IPS-20b (cell line): ENCODE measurements around the gene DLG1.

Experiments used
- H3K27ac ChIP-seq: one replicate; pipeline ENCODE4 v1.5.1; 2013; ENCODE audit warnings: low read length
- H3K27me3 ChIP-seq: 2 replicates; pipeline ENCODE4 v1.6.1; 2013; ENCODE audit warnings: mild to moderate bottlenecking, low read length, inconsistent platforms; ENCODE audit not compliant: insufficient read depth
- H3K36me3 ChIP-seq: 2 replicates; pipeline ENCODE4 v1.6.1; 2013; ENCODE audit warnings: low read depth, mild to moderate bottlenecking, inconsistent platforms, low read length, moderate library complexity; ENCODE audit not compliant: insufficient read depth
- H3K4me1 ChIP-seq: 2 replicates; pipeline ENCODE4 v1.6.1; 2013; ENCODE audit warnings: mild to moderate bottlenecking, control low read depth, inconsistent platforms, low read length, moderate library complexity; ENCODE audit not compliant: insufficient read depth
- H3K4me3 ChIP-seq: 2 replicates; pipeline ENCODE4 v1.5.1; 2013; ENCODE audit warnings: mild to moderate bottlenecking, low read length, inconsistent platforms
- H3K9ac ChIP-seq: 2 replicates; pipeline ENCODE4 v1.6.1; 2013; ENCODE audit warnings: low read depth, mild to moderate bottlenecking, inconsistent platforms, low read length, moderate library complexity
- H3K9me3 ChIP-seq: 2 replicates; pipeline ENCODE4 v1.6.1; 2013; ENCODE audit warnings: mild to moderate bottlenecking, low read depth, low read length, inconsistent platforms; ENCODE audit not compliant: insufficient read depth

Gene DLG1

DNA sequence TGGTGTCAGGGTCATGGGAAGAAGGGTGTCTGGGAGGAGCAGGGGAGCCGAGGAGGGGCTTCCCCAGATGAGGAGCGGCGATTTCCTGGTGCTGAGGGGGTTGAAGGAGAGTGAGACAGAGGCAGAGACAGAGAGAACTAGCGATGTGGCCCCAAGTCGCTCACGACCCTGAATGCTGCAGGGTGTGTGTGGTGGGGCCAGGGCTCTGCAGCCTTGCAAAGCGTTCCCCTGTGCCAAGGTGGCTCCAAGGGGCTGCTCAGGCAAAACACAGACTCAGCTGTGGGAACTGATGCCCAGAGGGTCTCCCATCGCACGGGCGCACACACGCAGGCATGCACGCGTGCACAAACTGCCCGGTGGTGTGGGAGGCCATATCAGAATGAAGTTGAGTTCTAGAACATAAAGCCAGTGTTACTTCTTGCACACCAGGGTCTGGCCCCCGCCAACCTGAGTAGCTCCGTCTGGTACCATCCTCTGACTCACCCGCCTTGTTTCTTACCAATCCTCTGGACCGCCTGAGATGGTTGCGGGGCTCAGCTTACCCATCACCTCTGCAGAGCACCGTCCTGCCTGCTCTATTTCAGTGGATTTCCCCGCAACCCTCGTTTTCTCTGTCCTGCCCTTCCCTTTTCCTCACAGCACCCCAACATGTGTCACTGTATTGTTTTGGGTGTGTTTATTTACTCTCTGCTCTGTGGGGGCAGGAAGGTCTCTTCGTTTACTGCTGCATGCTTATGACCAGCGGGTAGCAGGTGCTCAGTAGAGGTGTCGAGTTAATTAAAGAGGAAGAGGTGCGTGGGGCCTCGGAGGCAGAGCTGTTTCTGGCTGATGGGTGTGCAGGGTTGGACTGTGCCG lies 273.3 kb downstream of the DLG1 start:
- Histone ChIP-seq H3K4me1 (peaks cover 5% of the 10 kb centered on the region; the same call in 1 of the 2 replicates), H3K9me3 (no peaks in the 10 kb centered on the region), H3K4me3 (no peak overlapping the region), H3K27ac (no peak overlapping the region), H3K27me3 (peaks cover 22% of the 10 kb centered on the region), H3K36me3 (no peaks in the 10 kb centered on the region), H3K9ac (no peak overlapping the region)

DNA sequence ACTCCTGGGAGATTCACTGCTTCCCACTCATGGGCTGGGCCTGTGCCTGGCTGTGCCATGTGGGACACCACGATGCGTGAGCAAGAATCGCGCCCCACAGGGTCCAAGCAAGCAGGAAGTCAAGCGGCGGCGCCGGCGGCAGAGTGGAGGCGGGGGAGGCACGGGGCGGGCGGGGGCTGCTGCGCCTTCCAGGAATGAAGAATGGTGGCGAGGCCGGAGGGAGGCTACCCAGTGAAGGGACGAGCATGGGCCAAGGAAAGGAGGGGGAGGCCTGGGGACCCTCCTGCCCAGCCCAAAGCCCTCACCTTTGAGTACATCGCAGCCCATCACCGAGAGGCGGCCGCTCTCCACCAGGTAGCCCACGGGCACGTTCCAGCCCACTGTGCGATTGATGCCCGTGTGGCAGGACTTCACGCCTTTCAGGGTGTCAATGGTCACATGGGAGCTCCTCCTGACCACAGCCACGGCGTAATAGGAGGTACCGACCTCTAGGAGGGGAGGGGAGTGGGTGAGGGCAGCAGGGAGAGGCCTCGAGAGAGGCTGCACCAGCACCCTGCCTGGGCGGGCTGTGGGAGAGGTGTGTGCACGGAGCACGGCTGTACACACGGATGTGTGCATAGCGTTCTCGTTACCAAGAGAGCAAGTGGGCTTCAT lies 274.3 kb downstream of the DLG1 start:
- Histone ChIP-seq H3K4me3 (no peak overlapping the region), H3K9ac (no peak overlapping the region), H3K4me1 (peaks cover 5% of the 10 kb centered on the region; the same call in 1 of the 2 replicates), H3K36me3 (no peaks in the 10 kb centered on the region), H3K27ac (no peak overlapping the region), H3K9me3 (no peaks in the 10 kb centered on the region), H3K27me3 (peaks cover 13% of the 10 kb centered on the region)

DNA sequence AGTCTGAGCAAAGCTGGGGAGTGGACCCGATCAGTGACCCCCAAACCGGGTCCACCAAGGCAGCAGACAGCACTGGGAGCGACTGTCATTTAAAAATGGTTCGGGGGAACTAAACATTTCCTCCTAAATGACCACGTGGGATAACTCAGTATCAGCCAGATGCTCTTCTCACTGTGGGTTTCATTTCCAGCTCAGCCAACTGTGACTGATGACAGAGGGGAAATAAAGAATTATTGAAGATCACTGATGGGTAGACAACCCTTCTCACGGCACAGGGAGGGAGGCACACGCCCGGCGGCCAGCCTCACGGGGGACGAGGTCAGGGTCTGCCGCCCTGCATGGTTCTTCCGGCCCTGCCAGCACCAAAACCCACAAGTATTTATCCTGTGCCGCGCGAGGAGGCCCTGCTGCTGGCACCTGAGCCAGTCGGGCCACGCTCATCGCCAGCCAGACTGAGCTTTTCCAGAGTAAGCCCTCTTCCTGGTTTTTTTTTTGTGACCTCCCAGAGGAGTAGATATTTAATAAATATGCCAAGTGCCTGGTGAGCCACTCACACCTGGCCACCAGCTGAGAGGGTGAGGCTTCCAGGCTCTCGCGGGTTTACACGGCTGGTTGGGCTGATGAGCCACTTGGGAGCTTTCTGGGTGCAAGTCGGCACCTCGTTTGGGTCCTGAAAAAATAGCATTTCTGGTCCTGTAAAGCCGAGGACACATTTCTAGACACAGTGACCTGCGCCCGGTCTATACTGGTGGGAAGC lies 275.0 kb downstream of the DLG1 start:
- Histone ChIP-seq H3K9ac (no peak overlapping the region), H3K36me3 (no peaks in the 10 kb centered on the region), H3K27me3 (peaks cover 6% of the 10 kb centered on the region), H3K9me3 (no peaks in the 10 kb centered on the region), H3K27ac (no peak overlapping the region), H3K4me3 (no peak overlapping the region), H3K4me1 (peaks cover 5% of the 10 kb centered on the region; the same call in 1 of the 2 replicates)

DNA sequence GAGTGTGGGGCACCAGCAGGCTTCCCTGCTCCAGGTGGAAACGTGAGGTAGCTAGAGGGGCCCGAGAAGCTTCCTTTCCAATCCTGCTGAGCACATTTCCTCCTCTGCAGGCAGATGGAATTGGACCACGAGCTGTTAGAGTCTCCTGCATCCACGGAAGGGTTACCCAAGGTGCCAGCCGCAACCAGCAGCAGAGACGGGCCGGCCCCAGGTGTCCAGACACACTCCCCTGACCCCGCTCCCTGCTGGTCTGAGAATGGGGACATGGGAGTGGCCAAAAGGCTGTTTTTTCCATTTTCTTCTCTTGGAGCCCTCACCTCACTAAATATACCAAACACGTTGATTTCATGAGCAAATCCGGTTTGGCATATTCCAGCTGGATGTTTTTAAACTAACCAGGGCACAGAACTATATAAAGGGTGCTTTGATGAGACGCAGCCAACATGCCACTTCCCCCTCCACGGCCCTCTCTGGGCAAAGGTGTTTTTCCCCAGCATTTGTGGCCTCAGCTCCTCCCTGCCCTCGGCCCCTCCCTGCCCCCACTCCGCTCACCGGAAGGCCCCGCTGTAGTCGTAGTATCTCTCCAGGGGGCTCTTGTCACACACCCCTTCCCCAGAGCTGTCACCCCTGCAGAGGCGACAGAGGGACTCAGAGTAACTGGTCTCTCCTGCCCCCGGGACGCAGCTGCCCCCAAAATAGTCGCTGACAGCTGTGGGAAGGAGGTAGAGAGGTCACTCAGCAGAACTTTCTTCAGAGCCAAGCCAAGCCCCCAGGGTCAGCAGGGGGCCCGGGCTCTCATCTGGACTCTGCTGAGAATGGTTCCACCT lies 275.8 kb downstream of the DLG1 start:
- H3K27me3 ChIP-seq, result no peaks in the 10 kb centered on the region
- H3K27ac ChIP-seq, result no peak overlapping the region
- no peaks in the 10 kb centered on the region for H3K36me3 ChIP-seq
- no peak overlapping the region for H3K4me3 ChIP-seq
- H3K9ac ChIP-seq, result no peak overlapping the region
- H3K4me1 ChIP-seq, result peaks cover 5% of the 10 kb centered on the region; the same call in 1 of the 2 replicates
- H3K9me3 ChIP-seq, result no peaks in the 10 kb centered on the region

DNA sequence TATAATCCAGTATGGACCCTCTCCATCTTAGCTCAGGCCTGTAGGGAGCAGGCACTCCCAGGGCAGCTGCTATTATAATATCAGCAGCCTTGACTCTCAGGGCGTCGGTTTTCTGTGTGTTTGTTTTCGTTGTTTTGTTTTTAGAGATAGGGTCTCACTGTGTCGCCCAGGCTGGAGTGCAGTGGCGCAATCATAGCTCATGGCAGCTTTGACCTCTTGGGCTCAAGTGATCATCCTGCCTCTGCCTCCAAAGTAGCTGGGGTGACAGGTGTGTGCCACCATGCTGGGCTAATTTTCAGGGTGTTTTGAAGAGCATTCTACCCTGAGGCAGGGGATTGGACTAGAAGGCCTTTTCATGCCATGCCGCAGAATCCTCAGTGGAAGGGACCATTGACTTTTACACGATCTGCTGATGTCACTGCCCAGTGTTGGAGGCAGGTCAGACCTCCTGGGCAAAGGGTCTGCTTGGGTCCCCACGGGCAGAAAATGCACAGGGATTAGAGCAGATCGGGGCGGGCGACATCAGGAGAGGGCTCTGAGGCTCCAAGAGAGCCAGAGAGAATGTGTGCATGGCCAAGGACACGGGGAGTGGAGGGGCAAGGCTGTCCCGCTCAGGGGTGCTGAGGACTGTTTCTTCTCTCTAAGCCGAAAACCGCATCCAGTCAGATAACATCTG lies 276.5 kb downstream of the DLG1 start:
- Histone ChIP-seq H3K27ac (no peak overlapping the region), H3K27me3 (no peaks in the 10 kb centered on the region), H3K4me1 (peaks cover 5% of the 10 kb centered on the region; the same call in 1 of the 2 replicates)

DNA sequence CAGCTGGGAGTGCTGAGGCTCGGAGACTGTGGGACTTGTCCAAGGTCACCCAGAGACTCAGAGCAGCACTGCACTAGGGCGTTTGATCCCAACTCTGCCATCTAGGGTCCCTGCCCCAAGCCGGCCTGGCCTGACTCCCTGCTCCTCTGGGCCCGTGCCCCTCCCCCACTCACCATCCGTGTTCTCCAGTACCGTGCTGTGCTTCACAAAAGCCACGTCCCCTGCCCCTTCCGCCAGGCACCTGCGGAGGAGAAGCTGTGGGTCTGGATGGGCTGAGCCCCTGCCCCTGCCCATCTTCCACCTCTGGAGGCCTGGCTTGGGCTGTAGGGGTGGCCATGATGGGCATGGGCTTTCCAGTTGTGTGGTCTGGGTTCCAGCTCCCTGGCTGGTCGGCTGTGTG lies 277.2 kb downstream of the DLG1 start:
- no peaks in the 10 kb centered on the region for H3K36me3 ChIP-seq
- no peaks in the 10 kb centered on the region for H3K9me3 ChIP-seq
- H3K4me1 ChIP-seq, result peaks cover 5% of the 10 kb centered on the region; the same call in 1 of the 2 replicates
- no peak overlapping the region for H3K4me3 ChIP-seq
- H3K9ac ChIP-seq, result no peak overlapping the region
- no peak overlapping the region for H3K27ac ChIP-seq
- no peaks in the 10 kb centered on the region for H3K27me3 ChIP-seq

More for the DNA sequence above, 276.5 kb downstream of the DLG1 start:
- Histone ChIP-seq H3K9me3 (no peaks in the 10 kb centered on the region), H3K4me3 (no peak overlapping the region), H3K9ac (no peak overlapping the region), H3K36me3 (no peaks in the 10 kb centered on the region)

DNA sequence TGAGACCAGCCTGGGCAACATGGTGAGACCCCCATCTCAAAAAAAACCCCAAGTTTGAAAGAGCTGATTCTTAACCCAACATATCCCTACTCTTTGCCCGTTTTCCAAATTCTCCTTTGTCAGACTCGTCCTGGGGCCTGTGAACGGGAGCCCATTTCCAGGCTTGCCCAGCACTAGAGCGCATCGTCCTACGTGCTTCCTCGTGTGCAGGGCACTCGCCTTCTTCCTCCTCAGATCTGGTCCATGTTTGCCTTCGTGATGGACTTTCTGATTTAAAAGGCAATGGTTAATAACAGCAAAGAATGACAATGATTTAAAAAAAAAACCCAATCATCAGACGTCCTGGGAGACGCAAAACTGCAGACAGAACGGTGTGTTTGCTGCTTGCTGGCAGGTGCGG lies 278.9 kb downstream of the DLG1 start:
- Histone ChIP-seq H3K36me3 (no peaks in the 10 kb centered on the region), H3K27ac (no peak overlapping the region), H3K4me3 (no peak overlapping the region), H3K27me3 (no peaks in the 10 kb centered on the region), H3K9me3 (no peaks in the 10 kb centered on the region), H3K4me1 (peaks cover 5% of the 10 kb centered on the region; the same call in 1 of the 2 replicates), H3K9ac (no peak overlapping the region)

DNA sequence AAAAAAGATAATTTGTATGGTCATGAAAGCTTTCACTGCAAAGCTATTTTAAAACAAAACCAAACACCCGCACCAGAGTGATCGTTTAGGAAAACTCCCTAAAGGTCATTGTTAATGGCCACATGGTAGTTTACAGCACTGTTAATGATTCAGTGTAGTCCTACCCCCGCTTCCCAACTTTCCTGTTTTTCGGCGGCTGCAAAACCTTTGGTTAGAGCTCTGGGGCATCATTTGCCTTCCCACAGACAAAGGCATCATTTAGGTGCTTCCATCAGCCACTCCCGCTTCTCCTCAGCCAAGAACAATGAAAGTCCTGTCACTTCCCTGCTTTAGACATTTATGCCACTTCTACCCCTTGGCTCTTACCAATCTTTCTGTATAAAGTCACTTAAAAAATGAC lies 279.4 kb downstream of the DLG1 start:
- Histone ChIP-seq H3K27ac (no peak overlapping the region), H3K4me1 (peaks cover 5% of the 10 kb centered on the region; the same call in 1 of the 2 replicates), H3K9ac (no peak overlapping the region), H3K27me3 (no peaks in the 10 kb centered on the region), H3K4me3 (no peak overlapping the region), H3K9me3 (no peaks in the 10 kb centered on the region), H3K36me3 (no peaks in the 10 kb centered on the region)

DNA sequence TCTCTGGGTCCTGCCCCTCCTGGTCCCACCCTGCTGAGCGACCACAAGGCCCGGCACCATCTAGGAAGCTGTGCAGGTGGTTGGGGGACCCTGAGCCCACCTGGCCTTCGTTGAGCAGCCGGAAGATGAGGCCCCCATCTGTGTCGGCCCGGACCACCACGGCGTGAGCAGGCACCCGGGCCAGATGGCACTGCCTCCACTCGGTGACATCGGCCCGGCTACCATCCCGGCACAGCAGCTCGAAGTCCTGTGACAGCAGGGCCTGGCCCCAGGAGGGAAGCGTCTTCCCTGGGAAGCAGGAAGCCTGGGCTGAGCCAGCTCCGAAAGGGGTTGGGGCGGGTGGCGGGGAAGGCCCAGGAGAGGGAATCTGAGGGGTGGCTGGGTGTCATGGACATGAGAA lies 281.4 kb downstream of the DLG1 start:
- Histone ChIP-seq H3K4me3 (no peak overlapping the region), H3K4me1 (no peaks in the 10 kb centered on the region; the same call in 1 of the 2 replicates), H3K9me3 (no peaks in the 10 kb centered on the region), H3K36me3 (no peaks in the 10 kb centered on the region), H3K27ac (no peak overlapping the region), H3K9ac (no peak overlapping the region), H3K27me3 (no peaks in the 10 kb centered on the region)

DNA sequence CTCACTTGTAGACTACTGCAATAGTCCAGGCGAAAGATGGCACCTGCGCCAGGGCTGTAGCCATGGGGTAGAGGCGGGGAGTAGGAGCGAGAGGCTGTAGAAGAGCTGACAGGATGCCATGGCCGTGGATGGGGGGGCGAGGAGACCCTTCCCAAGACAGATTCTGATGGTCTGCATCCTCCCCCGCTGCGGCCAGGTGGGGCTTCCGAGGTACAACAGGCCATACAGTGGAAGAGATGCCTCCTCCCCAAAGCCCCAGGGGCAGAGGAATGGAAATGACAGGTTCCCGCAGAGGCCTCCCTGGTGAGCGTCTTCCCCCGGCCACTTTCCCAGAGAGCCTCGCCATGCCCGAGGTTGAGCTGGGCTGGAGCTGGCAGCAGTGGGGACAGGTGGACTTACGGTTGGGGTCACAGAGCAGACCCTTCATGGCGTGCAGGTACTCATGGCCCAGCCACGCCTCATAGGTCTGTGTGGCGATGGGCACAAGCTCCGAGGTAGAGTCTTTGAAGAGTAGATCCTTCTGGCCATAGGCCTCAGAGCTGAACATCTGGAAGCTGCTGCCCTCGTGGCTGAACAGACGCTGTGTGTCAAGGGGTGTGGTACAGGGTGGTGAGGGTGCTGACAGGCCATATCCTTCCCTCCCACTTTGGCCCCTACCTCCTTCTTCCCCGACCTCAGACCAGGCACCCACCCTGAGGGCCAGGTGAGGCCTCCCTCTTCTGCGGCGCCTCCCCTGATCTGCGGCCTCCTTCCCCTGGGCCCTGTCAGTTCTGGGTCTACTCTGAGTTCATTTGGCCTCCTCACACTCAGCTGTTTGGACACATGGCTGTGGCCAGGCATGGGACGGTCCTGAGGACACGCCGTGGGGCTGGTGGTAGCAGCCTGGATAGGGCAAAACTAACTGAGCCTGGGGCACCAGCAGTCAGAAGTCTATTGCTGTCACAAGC lies 282.3 kb downstream of the DLG1 start:
- H3K27ac ChIP-seq, result no peak overlapping the region
- no peak overlapping the region for H3K4me3 ChIP-seq
- H3K36me3 ChIP-seq, result no peaks in the 10 kb centered on the region
- no peaks in the 10 kb centered on the region for H3K9me3 ChIP-seq
- H3K4me1 ChIP-seq, result no peaks in the 10 kb centered on the region; the same call in 1 of the 2 replicates
- H3K27me3 ChIP-seq, result no peaks in the 10 kb centered on the region
- H3K9ac ChIP-seq, result no peak overlapping the region
